Measurements from ENCODE around the gene METTL25B. TPM values are rescaled to one million over a fixed set of nuclear protein-coding genes. Genes with fewer than 3 reads are reported as not detected.
A peak's percentile ranks its signal among the peaks of the same experiment; 100 is the strongest.

The METTL25B gene
- total RNA-seq, 1 donor from 2014 or later: 13.0 TPM

DNA sequence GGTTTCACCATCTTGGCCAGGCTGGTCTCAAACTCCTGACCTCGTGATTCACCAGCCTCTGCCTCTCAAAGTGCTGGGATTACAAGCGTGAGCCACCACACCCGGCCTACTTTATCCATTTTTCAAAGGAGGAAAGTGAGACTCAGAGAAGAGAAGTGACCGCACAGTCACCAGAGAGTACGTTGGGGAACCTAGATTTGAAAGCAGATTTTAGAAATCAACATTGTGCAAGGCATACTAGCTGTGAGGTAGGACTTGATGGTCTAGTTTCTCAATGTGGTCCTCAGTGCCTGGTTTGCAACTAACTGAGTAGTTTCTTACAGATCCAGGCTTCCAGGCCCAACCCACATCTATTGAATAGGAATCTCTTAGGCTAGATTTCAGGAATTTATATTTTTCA lies 37.4 kb downstream of the METTL25B start:
- H3K27me3 ChIP-seq (ENCODE audit: control insufficient read depth, insufficient read depth, low read length): no peaks in the 10 kb centered on the region
- H3K36me3 ChIP-seq (ENCODE audit: control insufficient read depth, insufficient read depth, low read length): no peaks in the 10 kb centered on the region
- no peak for DNase-seq (ENCODE audit: low read depth)
- TF ChIP-seq, protein P1, sequence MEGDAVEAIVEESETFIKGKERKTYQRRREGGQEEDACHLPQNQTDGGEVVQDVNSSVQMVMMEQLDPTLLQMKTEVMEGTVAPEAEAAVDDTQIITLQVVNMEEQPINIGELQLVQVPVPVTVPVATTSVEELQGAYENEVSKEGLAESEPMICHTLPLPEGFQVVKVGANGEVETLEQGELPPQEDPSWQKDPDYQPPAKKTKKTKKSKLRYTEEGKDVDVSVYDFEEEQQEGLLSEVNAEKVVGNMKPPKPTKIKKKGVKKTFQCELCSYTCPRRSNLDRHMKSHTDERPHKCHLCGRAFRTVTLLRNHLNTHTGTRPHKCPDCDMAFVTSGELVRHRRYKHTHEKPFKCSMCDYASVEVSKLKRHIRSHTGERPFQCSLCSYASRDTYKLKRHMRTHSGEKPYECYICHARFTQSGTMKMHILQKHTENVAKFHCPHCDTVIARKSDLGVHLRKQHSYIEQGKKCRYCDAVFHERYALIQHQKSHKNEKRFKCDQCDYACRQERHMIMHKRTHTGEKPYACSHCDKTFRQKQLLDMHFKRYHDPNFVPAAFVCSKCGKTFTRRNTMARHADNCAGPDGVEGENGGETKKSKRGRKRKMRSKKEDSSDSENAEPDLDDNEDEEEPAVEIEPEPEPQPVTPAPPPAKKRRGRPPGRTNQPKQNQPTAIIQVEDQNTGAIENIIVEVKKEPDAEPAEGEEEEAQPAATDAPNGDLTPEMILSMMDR (IDR thresholded peaks at IDR 0.05; ENCODE audit: insufficient read depth, low read length, poor library complexity, severe bottlenecking): no peak
- H3K4me3 ChIP-seq (ENCODE audit: low read depth, low read length): no peak overlapping the region

DNA sequence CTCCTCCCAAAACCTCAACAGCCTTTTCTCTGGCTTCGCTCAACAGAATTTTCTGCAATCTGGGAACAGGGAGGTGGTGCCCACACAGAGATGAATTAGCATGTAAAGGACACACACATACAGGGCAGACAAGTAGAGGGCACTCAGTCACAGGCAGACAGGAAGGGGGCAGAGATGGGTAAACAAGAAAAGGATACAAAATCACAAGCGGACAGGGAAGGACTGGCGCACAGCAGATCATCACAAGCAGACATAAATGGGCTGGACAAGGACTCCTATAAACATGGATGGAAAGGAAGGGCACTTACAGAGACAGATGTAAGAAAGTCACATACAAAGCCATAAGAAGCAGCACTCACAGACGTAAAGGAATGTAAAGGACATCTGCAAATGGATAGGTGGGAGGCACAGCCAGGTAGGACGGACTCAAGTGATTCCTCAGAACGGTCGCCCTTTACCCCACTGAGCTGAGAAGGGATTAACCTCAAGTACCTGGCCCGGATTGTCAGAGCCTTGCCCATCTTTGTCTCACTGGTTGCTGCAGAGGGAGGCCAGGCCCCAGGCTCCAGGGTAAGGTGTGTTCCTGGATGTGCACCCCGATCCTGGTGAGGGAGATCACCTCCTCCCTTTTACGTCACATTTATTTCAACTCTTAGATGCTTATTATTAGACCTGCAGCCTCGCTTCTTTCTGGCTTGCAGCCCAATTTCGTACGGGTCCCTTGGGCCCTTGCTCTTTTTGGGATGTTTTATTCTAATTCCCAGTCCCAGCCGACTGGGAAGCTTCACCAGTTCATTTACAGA lies 38.2 kb downstream of the METTL25B start:
- H3K4me3 ChIP-seq (ENCODE audit: low read depth, low read length): peak overlapping the region; percentile 87
- no peaks in the 10 kb centered on the region for H3K36me3 ChIP-seq (ENCODE audit: control insufficient read depth, insufficient read depth, low read length)
- DNase-seq (ENCODE audit: low read depth): no peak
- H3K27me3 ChIP-seq (ENCODE audit: control insufficient read depth, insufficient read depth, low read length): no peaks in the 10 kb centered on the region
- TF ChIP-seq, protein P1 (IDR thresholded peaks at IDR 0.05; ENCODE audit: insufficient read depth, low read length, poor library complexity, severe bottlenecking): no peak

DNA sequence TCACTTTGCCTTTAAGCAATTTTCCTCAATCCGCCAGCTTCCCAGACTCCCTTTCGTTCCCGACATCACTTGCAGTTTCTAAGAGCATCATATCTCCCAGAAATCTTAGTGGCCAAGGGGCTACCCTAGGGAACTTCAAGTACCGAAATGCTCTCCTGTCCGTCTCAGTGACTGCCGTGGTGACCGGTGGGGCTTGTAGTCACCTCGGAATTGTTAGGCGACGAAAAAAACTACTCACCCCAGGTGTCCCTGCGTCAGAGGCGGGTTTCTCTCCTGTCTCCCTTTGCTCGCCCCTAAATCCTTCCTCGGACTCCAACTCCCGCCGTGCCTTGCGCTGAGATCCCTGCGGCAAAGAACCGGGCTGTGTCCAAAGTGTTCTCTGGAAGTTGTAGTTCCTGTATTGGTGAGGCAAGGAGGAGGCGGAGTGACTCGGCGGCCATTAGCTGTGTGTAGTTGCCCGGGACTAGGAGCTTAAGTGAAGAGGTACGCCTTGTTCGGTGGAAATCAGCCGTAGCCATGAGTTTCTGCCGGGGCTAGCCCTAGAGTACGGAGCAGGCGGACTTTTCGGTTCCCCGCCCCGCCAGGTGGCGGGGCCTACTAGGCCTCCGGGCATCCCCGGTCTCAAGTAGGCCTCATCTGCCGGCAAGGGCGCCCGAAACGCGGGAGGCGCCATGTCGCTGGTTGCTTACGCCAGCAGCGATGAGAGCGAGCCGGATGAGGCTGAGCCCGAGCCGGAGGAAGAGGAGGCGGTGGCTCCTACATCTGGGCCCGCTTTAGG lies 39.0 kb downstream of the METTL25B start, which contains the start of gene PRCC:
TSS of gene PRCC (plus strand) at position 435 of the 778 bp plus-strand sequence. CDS start at position 672, 237 bp downstream.
- Histone ChIP-seq H3K27me3 (ENCODE audit: control insufficient read depth, insufficient read depth, low read length) (no peaks in the 10 kb centered on the region), H3K36me3 (ENCODE audit: control insufficient read depth, insufficient read depth, low read length) (no peaks in the 10 kb centered on the region), H3K4me3 (ENCODE audit: low read depth, low read length) (peak within 1 kb of the TSS; percentile 87)
- TF ChIP-seq, protein P1 (IDR thresholded peaks at IDR 0.05; ENCODE audit: insufficient read depth, low read length, poor library complexity, severe bottlenecking): peak; percentile 2
- peak; percentile 100 for DNase-seq (ENCODE audit: low read depth)

DNA sequence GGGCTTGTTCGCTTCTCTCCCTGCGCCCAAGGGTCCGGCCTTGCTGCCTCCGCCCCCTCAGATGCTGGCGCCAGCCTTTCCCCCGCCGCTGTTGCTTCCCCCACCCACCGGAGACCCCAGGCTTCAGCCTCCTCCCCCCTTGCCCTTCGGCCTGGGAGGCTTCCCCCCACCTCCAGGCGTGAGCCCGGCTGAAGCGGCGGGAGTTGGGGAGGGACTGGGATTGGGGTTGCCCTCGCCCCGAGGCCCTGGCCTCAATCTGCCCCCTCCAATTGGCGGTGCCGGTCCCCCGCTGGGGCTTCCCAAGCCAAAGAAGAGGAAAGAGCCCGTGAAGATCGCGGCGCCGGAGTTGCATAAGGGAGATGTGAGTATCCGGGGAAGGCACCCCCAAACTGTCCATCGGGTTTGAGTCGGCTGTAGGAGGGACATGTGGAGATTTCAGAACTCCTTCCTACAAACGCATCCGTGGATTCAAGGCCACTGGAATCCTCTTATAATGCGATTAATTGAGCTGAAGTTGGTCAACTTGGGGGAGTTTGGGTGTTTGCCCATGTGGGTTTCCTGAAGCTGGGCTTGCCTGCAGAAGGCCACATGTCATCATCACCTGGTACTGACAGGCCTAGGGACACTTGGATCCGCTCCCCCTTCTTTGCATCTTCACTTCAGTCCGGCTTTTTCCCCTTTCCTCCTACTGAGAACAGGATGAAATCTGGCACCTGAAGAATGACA lies 39.8 kb downstream of the METTL25B start:
- DNase-seq (ENCODE audit: low read depth): no peak
- peak overlapping the region; percentile 87 for H3K4me3 ChIP-seq (ENCODE audit: low read depth, low read length)
- H3K36me3 ChIP-seq (ENCODE audit: control insufficient read depth, insufficient read depth, low read length): no peaks in the 10 kb centered on the region
- H3K27me3 ChIP-seq (ENCODE audit: control insufficient read depth, insufficient read depth, low read length): no peaks in the 10 kb centered on the region
- TF ChIP-seq, protein P1 (IDR thresholded peaks at IDR 0.05; ENCODE audit: insufficient read depth, low read length, poor library complexity, severe bottlenecking): no peak

DNA sequence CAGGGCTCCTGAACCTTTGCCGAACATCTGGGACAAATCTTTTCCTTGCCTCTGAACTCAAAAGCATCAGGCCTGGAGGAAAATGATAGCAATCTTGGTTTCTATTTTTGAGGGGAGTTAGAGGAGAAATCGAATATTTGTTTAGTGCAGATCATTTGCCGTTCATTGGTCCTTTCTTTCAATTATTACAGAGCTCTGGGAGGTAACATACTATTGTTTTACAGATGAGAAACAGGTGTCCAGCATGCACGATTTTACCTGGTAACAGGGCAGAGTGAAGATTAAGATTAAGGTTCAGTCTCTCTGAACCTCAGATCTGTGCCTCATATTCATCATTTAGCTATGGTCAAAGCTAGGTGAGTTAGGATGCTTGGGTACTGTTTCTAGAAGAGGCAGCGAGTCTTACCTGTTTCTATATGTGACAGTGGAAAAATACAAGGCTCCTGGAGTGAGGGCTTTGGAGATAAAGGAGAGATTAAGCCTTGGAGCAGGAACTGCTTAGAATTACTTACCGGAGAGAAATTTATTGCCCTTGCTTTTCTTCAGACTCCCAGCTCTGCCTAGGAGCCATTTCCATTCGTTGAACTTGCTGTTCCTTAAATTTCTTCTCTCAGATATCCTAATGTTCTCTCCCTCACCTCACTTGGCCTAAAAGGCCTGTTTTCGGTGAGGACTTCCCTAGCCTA lies 40.5 kb downstream of the METTL25B start:
- TF ChIP-seq, protein P1 (IDR thresholded peaks at IDR 0.05; ENCODE audit: insufficient read depth, low read length, poor library complexity, severe bottlenecking): no peak
- no peak for DNase-seq (ENCODE audit: low read depth)
- H3K27me3 ChIP-seq (ENCODE audit: control insufficient read depth, insufficient read depth, low read length): no peaks in the 10 kb centered on the region
- H3K36me3 ChIP-seq (ENCODE audit: control insufficient read depth, insufficient read depth, low read length): no peaks in the 10 kb centered on the region
- peak overlapping the region; percentile 87 for H3K4me3 ChIP-seq (ENCODE audit: low read depth, low read length)
